HG03558 (cell line): ENCODE results near the gene TEX51.

Experiments
- ATAC-seq: cut with Tn5 transposase; IDR thresholded peaks from one replicate; pipeline ENCODE4 v1.9.1; 2021; ENCODE audit warnings: moderate number of reproducible peaks; ENCODE audit not compliant: unreplicated experiment; ENCODE audit errors: extremely low read depth

Gene TEX51

GRCh38 chr2:126877861-126878565, 20.7 kb upstream of the TEX51 start:
- no peak for ATAC-seq

- ATAC-seq: no peak
These were observed 20.1 kb upstream of the TEX51 start for GRCh38 chr2:126878601-126879000.

- no peak for ATAC-seq
These were observed 19.1 kb upstream of the TEX51 start for GRCh38 chr2:126879348-126880298.

- ATAC-seq: no peak
These were observed 18.4 kb upstream of the TEX51 start for GRCh38 chr2:126880324-126880723.

- ATAC-seq: no peak
These were observed 17.9 kb upstream of the TEX51 start for GRCh38 chr2:126880817-126881216.

- no peak for ATAC-seq
These were observed 17.1 kb upstream of the TEX51 start for GRCh38 chr2:126881591-126881990.

GRCh38 chr2:126882181-126882580, 16.5 kb upstream of the TEX51 start:
- no peak for ATAC-seq

- no peak for ATAC-seq
These were observed 15.7 kb upstream of the TEX51 start for GRCh38 chr2:126882736-126883665.

GRCh38 chr2:126883666-126884040, 15.0 kb upstream of the TEX51 start:
- ATAC-seq: no peak

GRCh38 chr2:126884861-126885750, 13.6 kb upstream of the TEX51 start:
- no peak for ATAC-seq

GRCh38 chr2:126885751-126886210, 12.9 kb upstream of the TEX51 start:
- ATAC-seq: no peak

GRCh38 chr2:126886211-126886915, 12.3 kb upstream of the TEX51 start:
- ATAC-seq: no peak

GRCh38 chr2:126886916-126887280, 11.8 kb upstream of the TEX51 start:
- ATAC-seq: no peak

- no peak for ATAC-seq
These were observed 11.2 kb upstream of the TEX51 start for GRCh38 chr2:126887506-126887905.

GRCh38 chr2:126888046-126888445, 10.6 kb upstream of the TEX51 start:
- ATAC-seq: no peak

- no peak for ATAC-seq
These were observed 9.6 kb upstream of the TEX51 start for GRCh38 chr2:126889071-126889470.

GRCh38 chr2:126889496-126890135, 9.1 kb upstream of the TEX51 start:
- ATAC-seq: no peak

GRCh38 chr2:126890136-126890510, 8.6 kb upstream of the TEX51 start:
- no peak for ATAC-seq
